ENCODE measurements around the gene TAS1R1.

DNA sequence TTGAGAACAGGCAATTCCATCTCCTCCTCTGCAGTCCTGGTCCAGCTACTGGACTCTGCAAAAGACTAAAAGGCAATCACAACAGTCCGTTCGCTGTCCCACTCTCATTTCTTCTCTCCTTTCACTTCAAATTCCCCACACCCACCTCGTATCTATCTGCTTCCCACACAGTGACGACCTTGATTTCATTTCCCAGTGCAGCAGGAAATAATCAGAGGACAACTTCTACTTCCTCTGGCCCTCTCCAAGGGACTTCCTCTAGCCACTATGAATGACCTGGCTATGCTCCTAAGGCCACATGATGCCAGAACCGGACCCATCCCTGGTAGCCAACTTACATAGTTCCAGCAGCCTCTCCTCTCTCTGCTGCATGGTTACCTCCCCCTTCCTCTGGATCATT is 8.8 kb upstream of the TAS1R1 start:
- TF ChIP-seq, protein P1, sequence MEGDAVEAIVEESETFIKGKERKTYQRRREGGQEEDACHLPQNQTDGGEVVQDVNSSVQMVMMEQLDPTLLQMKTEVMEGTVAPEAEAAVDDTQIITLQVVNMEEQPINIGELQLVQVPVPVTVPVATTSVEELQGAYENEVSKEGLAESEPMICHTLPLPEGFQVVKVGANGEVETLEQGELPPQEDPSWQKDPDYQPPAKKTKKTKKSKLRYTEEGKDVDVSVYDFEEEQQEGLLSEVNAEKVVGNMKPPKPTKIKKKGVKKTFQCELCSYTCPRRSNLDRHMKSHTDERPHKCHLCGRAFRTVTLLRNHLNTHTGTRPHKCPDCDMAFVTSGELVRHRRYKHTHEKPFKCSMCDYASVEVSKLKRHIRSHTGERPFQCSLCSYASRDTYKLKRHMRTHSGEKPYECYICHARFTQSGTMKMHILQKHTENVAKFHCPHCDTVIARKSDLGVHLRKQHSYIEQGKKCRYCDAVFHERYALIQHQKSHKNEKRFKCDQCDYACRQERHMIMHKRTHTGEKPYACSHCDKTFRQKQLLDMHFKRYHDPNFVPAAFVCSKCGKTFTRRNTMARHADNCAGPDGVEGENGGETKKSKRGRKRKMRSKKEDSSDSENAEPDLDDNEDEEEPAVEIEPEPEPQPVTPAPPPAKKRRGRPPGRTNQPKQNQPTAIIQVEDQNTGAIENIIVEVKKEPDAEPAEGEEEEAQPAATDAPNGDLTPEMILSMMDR (IDR thresholded peaks at IDR 0.05): no peak
- TF ChIP-seq POLR2A (IDR thresholded peaks at IDR 0.05): no peak

Data from body of pancreas (tissue), 4 donors.